ENCODE results near the gene ACMSD. TPM values are rescaled to one million over a fixed set of nuclear protein-coding genes. Genes with fewer than 3 reads are reported as not detected.
A peak's percentile ranks its signal among the peaks of the same experiment; 100 is the strongest.

Gene ACMSD
- total RNA-seq (2016; rRNA removed; fragmentation: Illumina TruSeq; extraction: Trizol) (not detected in 2 replicates), polyA plus RNA-seq (2011; rRNA removed) (0.05 TPM in 1 of 2 replicates, not detected in the other), polyA minus RNA-seq (2011; rRNA and poly(A)+ RNA removed; ENCODE audit: low replicate concordance) (not detected in 2 replicates), Bru-seq, nascent RNA (percentile 4 among the genes with signal in this experiment), BruChase-seq, experiment 1, labeled RNA remaining after a 6-hour chase (percentile 2 among the genes with signal in this experiment), BruChase-seq, experiment 2, labeled RNA remaining after a 2-hour chase (percentile 2 among the genes with signal in this experiment)
- total RNA-seq (2016; cell fraction: cytosol; rRNA removed; fragmentation: Illumina TruSeq; extraction: Trizol; ENCODE audit: low read depth), result not detected in 2 replicates
- total RNA-seq (2016; cell fraction: insoluble cytoplasmic fraction; rRNA removed; fragmentation: Illumina TruSeq; extraction: Trizol), result not detected in 2 replicates
- not detected in 2 replicates for total RNA-seq (2016; cell fraction: membrane; rRNA removed; fragmentation: Illumina TruSeq; extraction: Trizol)
- not detected in 2 replicates for total RNA-seq (2016; cell fraction: nucleus; rRNA removed; fragmentation: Illumina TruSeq; extraction: Trizol)
- not detected in 2 replicates for polyA plus RNA-seq (2011; cell fraction: cytosol; rRNA removed)
- polyA plus RNA-seq (2011; cell fraction: nucleus; rRNA removed), result not detected in 2 replicates
- 0.19 TPM in 1 of 2 replicates, not detected in the other for polyA plus RNA-seq (2012)
- polyA plus RNA-seq (2016; cell fraction: cytosol; fragmentation: Illumina TruSeq; extraction: Trizol; ENCODE audit: low read depth), result not detected in 2 replicates
- not detected in 2 replicates for polyA plus RNA-seq (2016; cell fraction: insoluble cytoplasmic fraction; fragmentation: Illumina TruSeq; extraction: Trizol; ENCODE audit: low read depth)
- polyA plus RNA-seq (2016; cell fraction: membrane; fragmentation: Illumina TruSeq; extraction: Trizol; ENCODE audit: low read depth), result not detected in 2 replicates
- not detected in 2 replicates for polyA plus RNA-seq (2016; cell fraction: nucleus; fragmentation: Illumina TruSeq; extraction: Trizol; ENCODE audit: insufficient read depth, low read depth)
- polyA minus RNA-seq (2011; cell fraction: cytosol; rRNA and poly(A)+ RNA removed), result not detected in 2 replicates
- not detected in 2 replicates for polyA minus RNA-seq (2011; cell fraction: nucleus; rRNA and poly(A)+ RNA removed)
- long read RNA-seq, experiment 1, result 0 reads
- long read RNA-seq, experiment 2, result 0 reads

DNA sequence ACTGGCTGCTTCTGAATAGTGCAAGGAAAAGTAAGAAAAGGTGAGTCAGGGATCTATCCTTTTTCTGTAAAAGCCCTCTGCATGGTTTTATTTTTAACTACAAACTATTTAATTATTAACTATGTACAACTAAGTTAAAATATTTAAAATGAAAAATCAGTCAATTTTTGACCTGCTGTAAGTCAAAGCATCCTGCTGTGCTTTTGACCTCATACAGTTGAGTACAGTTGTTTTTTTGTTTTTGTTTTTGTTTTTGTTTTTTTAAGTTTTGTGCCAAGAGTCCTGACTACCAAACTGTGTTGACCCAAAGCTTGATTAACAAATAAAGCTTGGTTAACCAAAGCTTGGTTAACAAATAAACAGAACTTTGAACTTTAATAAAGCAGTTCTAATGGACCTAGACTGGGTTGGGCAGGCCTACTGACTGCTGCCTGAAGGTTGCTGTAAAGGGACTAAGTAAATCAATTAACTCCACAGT, at the start of gene ACMSD:
Gene ACMSD (plus strand): TSS at position 474 of the 478 bp plus-strand sequence. CDS start 67 bp downstream, outside the sequence.
- TF ChIP-seq, protein P1, sequence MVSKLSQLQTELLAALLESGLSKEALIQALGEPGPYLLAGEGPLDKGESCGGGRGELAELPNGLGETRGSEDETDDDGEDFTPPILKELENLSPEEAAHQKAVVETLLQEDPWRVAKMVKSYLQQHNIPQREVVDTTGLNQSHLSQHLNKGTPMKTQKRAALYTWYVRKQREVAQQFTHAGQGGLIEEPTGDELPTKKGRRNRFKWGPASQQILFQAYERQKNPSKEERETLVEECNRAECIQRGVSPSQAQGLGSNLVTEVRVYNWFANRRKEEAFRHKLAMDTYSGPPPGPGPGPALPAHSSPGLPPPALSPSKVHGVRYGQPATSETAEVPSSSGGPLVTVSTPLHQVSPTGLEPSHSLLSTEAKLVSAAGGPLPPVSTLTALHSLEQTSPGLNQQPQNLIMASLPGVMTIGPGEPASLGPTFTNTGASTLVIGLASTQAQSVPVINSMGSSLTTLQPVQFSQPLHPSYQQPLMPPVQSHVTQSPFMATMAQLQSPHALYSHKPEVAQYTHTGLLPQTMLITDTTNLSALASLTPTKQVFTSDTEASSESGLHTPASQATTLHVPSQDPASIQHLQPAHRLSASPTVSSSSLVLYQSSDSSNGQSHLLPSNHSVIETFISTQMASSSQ (IDR thresholded peaks at IDR 0.05; ENCODE audit: low read depth), result 0 out of 2 replicates have a peak, but pooled peaks have one; percentile 22
- TF ChIP-seq, protein P1 (CRISPR knock-in tag; IDR thresholded peaks at IDR 0.05; ENCODE audit: borderline replicate concordance), result no peak
- no peak; the same call in 1 of the 2 replicates for TF ChIP-seq FOXP1 (IDR thresholded peaks at IDR 0.05)
- peak; percentile 23; the same call in 1 of the 2 replicates for TF ChIP-seq FOXP1 (CRISPR knock-in tag; IDR thresholded peaks at IDR 0.05)
- TF ChIP-seq HNF4A (CRISPR knock-in tag; IDR thresholded peaks at IDR 0.05), result 0 out of 2 replicates have a peak, but pooled peaks have one; percentile 20
- 0 out of 2 replicates have a peak, but pooled peaks have one; percentile 17 for TF ChIP-seq GATAD2A (CRISPR knock-in tag; IDR thresholded peaks at IDR 0.05)
- no peak for TF ChIP-seq NCOA5 (CRISPR knock-in tag; IDR thresholded peaks at IDR 0.05)
- TF ChIP-seq, protein P2, sequence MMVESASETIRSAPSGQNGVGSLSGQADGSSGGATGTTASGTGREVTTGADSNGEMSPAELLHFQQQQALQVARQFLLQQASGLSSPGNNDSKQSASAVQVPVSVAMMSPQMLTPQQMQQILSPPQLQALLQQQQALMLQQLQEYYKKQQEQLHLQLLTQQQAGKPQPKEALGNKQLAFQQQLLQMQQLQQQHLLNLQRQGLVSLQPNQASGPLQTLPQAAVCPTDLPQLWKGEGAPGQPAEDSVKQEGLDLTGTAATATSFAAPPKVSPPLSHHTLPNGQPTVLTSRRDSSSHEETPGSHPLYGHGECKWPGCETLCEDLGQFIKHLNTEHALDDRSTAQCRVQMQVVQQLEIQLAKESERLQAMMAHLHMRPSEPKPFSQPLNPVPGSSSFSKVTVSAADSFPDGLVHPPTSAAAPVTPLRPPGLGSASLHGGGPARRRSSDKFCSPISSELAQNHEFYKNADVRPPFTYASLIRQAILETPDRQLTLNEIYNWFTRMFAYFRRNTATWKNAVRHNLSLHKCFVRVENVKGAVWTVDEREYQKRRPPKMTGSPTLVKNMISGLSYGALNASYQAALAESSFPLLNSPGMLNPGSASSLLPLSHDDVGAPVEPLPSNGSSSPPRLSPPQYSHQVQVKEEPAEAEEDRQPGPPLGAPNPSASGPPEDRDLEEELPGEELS (CRISPR knock-in tag; IDR thresholded peaks at IDR 0.05), result peak; percentile 37; the same call in 1 of the 2 replicates
- no peak for TF ChIP-seq MLX (CRISPR knock-in tag; IDR thresholded peaks at IDR 0.05)
- TF ChIP-seq HNRNPUL1 (IDR thresholded peaks at IDR 0.05; ENCODE audit: low read depth, low read length), result peak; percentile 64; the same call in 1 of the 2 replicates
- DNase-seq (ENCODE audit: low spot score), result no peak
- no peaks in the 10 kb centered on the region for H3K79me2 ChIP-seq (ENCODE audit: insufficient read depth, low read length)
- in situ Hi-C loops (cut with HindIII; ENCODE audit: extremely low pct_ligation_motif_present, low pct_unique_long_range_greater_than_20kb), result no loop called here
- no peaks in the 10 kb centered on the region for H3K27me3 ChIP-seq (ENCODE audit: control insufficient read depth in 1 of 2, insufficient read depth in 2 of 2, low read length in 2 of 2)
- no peak within 1 kb of the TSS for H3K4me3 ChIP-seq (replicated peaks in 1 of 3; ENCODE audit: insufficient read depth in 1 of 3, low read depth in 2 of 3, low read length in 3 of 3)
- ChIA-PET POLR2A (no interaction called here), CTCF (ENCODE audit: low intra/inter-chr PET ratio, low total read pairs) (no interaction called here)
- ATAC-seq, result 0 out of 3 replicates have a peak, but pooled peaks have one; percentile 41
- intact Hi-C loops (cut with micrococcal nuclease; ENCODE audit: unreplicated experiment), result no loop called here
- H3K27ac ChIP-seq (ENCODE audit: extremely low read length, insufficient read depth, low read length), result no peak within 1 kb of the TSS
- FAIRE-seq, result peak; percentile 12
- no peak within 1 kb of the TSS for H3K9ac ChIP-seq (ENCODE audit: insufficient read depth, low read depth, low read length)
- BruUV-seq (replicated peaks), result no TSS peak
- H3K4me2 ChIP-seq (ENCODE audit: low read depth, low read length), result 0 out of 2 replicates have a peak within 1 kb of the TSS, but pooled peaks have one; percentile 7
- no peak within 1 kb of the TSS for H2AFZ ChIP-seq (ENCODE audit: low read length)
- H3K36me3 ChIP-seq (replicated peaks in 1 of 2; ENCODE audit: control insufficient read depth in 1 of 2, insufficient read depth in 2 of 2, low read length in 2 of 2), result no peaks in the 10 kb centered on the region
- no peaks in the 10 kb centered on the region for H4K20me1 ChIP-seq (ENCODE audit: insufficient read depth, low read length)
- H3K9me3 ChIP-seq (ENCODE audit: low read length), result peaks cover 9% of the 10 kb centered on the region; the same call in 1 of the 2 replicates
- peaks cover 17% of the 10 kb centered on the region for H3K4me1 ChIP-seq (ENCODE audit: insufficient read depth, low read length)
